HG02588 (cell line): ENCODE results near the gene NINL.

Experiments
- ATAC-seq: cut with Tn5 transposase; IDR thresholded peaks from one replicate; pipeline ENCODE4 v1.9.1; 2021; ENCODE audit warnings: mild to moderate bottlenecking, moderate library complexity; ENCODE audit not compliant: unreplicated experiment

Gene NINL

GRCh38 chr20:25439328-25439727, 146.0 kb downstream of the NINL start:
- ATAC-seq: no peak

DNA sequence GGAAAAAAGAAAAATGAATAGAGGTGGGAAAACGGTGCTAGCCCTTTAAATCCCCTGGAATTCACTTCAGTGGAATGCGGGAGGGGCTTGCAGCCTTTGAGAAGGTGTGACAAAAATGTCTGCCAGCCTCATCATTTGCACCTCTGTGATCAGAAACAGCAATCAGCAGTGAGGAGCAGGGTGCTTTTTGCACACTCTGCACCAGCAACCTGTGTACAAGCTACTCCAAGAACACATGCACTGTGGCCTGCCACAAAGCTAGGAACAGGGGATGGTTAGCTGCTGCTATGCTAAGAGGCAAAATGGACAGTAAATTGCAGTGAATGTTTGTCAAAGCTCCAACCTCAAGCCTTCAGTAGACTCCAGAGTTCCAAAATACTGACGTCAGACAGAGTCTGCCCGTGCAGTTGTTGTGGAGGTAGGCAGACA, 148.2 kb downstream of the NINL start:
- no peak for ATAC-seq

DNA sequence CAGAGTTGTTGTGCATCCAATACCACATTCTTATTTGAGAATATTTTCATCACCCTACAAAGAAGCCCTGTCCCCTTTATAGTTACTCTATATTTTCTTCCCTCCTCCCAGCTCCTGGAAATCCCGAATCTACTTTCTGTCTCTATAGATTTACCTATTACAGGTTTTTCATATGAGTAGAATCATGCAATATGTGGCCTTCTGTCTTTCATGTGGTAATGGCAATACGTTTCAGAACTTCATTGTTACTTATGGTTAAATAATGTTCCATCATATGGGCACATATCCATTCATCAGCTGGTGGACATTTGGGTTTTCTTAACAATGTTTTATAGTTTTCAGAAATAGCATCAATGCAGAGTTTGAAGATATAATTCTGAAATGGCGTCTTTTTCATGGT, 160.8 kb downstream of the NINL start:
- ATAC-seq: no peak

- no peak for ATAC-seq
Measured at GRCh38 chr20:25422032-25422431, 163.3 kb downstream of the NINL start.

GRCh38 chr20:25421102-25421501, 164.2 kb downstream of the NINL start:
- ATAC-seq: no peak

DNA sequence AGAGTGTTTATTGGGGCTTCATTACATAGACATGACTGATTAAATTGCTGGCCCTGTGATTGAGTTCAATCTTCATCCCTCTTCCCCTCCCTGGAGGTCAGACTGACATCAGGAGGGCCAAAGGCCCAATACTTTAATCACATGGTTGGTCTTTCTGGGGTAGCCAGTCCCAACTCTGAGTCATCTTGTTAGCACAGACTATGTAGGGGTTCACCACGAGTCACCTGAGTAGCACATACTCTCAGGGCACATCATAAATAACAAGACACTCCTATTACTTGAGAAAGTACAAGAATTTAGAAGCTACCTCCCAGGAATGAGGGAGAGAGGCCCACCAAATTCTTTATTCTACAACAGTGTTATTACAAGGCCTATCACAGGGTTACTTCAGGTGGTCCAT, 166.6 kb downstream of the NINL start:
- no peak for ATAC-seq

DNA sequence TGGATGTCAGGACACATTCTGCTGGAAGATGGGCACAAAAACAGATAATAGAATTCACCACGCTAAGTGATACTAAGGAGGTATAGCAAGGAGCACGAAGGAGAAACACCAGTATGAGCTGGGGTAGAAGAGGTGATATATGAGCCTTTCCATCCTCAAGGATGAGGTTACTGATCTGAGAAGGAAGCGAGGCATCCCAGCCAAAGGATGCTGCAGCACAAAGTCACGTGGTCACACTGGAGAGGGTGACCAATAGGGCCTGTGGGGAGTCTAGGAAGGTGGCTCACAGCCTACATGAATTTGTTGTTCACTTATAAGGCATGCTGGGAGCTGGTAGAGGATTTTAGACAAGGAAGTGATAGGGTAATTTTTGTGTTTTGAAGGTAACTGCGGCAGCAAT, 176.4 kb downstream of the NINL start:
- ATAC-seq: no peak

DNA sequence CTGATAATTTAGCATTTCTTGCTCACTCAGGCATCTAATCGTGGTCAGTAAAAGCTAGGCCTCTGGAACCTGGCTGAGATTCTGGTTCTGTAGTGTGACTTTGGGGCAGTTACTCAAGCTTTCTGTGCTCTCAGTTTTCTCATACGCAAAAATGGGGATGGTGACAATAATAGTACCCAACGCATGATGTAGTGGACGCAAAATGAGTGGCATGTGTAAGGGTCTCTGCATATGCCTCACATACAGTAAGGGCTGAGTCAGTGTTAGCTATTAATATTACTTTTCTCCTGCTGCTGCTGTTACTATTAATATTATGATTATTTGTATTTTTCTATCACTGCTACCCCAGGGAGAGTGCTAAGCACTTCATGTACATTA, 177.2 kb downstream of the NINL start:
- ATAC-seq: no peak

- ATAC-seq: peak; percentile 85
Measured at GRCh38 chr20:25407311-25408169, 177.8 kb downstream of the NINL start, which contains the start of gene GINS1. Gene GINS1, plus strand, starts transcription at chr20:25407673. Its CDS starts 148 bp downstream, at chr20:25407821.
